H9 (cell line): ENCODE results near the gene HLA-C. TPM values are rescaled to one million over a fixed set of nuclear protein-coding genes. Genes with fewer than 3 reads are reported as not detected.

Source experiments
- DNase-seq: peaks from one replicate; pipeline ENCODE4 v3.0.0-alpha.2; 2017
- H2AFZ ChIP-seq: one replicate; pipeline ENCODE4 v1.6.1; 2013; ENCODE audit warnings: mild to moderate bottlenecking, low read length, control low read depth, moderate library complexity
- H2AK5ac ChIP-seq: 2 replicates; pipeline ENCODE4 v1.6.1; 2013; ENCODE audit warnings: low read length, control low read depth, mixed read lengths; ENCODE audit not compliant: insufficient read length
- H2BK120ac ChIP-seq: one replicate; pipeline ENCODE4 v1.6.1; 2013; ENCODE audit warnings: low read depth, mild to moderate bottlenecking, low read length, control low read depth, inconsistent platforms; ENCODE audit not compliant: poor library complexity, severe bottlenecking
- H2BK12ac ChIP-seq: 2 replicates; pipeline ENCODE4 v1.6.1; 2013; ENCODE audit warnings: low read length, control low read depth, mixed read lengths, low read depth; ENCODE audit not compliant: insufficient read length
- H2BK15ac ChIP-seq: 2 replicates; pipeline ENCODE4 v1.6.1; 2013; ENCODE audit warnings: low read depth, low read length, control low read depth
- H2BK20ac ChIP-seq: one replicate; pipeline ENCODE4 v1.6.1; 2013; ENCODE audit warnings: low read depth, mild to moderate bottlenecking, low read length, control low read depth, inconsistent platforms; ENCODE audit not compliant: poor library complexity, severe bottlenecking
- H2BK5ac ChIP-seq: 2 replicates; pipeline ENCODE4 v1.6.1; 2013; ENCODE audit warnings: low read length, control low read depth, mixed read lengths; ENCODE audit not compliant: insufficient read length
- H3K14ac ChIP-seq: 2 replicates; pipeline ENCODE4 v1.6.1; 2013; ENCODE audit warnings: low read length, control low read depth; ENCODE audit not compliant: insufficient read depth
- H3K18ac ChIP-seq: 2 replicates; pipeline ENCODE4 v1.6.1; 2013; ENCODE audit warnings: low read depth, mild to moderate bottlenecking, mixed read lengths, low read length, control low read depth; ENCODE audit not compliant: insufficient read length
- H3K23ac ChIP-seq: 2 replicates; pipeline ENCODE4 v1.6.1; 2013; ENCODE audit warnings: low read length, control low read depth, mixed read lengths, low read depth; ENCODE audit not compliant: insufficient read length
- H3K23me2 ChIP-seq: 2 replicates; pipeline ENCODE4 v1.6.1; 2013; ENCODE audit warnings: low read depth, mild to moderate bottlenecking, mixed read lengths, low read length, control low read depth; ENCODE audit not compliant: insufficient read length, poor library complexity, severe bottlenecking
- H3K27ac ChIP-seq: 2 replicates; pipeline ENCODE4 v1.5.1; 2013; ENCODE audit warnings: low read length, control low read depth, mixed read lengths, low read depth; ENCODE audit not compliant: insufficient read length
- H3K27me3 ChIP-seq: 2 replicates; pipeline ENCODE4 v1.6.1; 2013; ENCODE audit warnings: low read length, control low read depth, inconsistent platforms; ENCODE audit not compliant: insufficient read depth
- H3K4ac ChIP-seq: 2 replicates; pipeline ENCODE4 v1.6.1; 2013; ENCODE audit warnings: low read depth, mild to moderate bottlenecking, control low read depth, inconsistent platforms, low read length, moderate library complexity
- H3K4me1 ChIP-seq: 2 replicates; pipeline ENCODE4 v1.6.1; 2013; ENCODE audit warnings: low read length, control low read depth, inconsistent platforms; ENCODE audit not compliant: insufficient read depth
- H3K4me2 ChIP-seq: 2 replicates; pipeline ENCODE4 v1.6.1; 2013; ENCODE audit warnings: low read length, control low read depth, mixed read lengths; ENCODE audit not compliant: insufficient read length, insufficient read depth
- H3K56ac ChIP-seq: 2 replicates; pipeline ENCODE4 v1.6.1; 2013; ENCODE audit warnings: low read depth, mild to moderate bottlenecking, mixed read lengths, low read length, control low read depth; ENCODE audit not compliant: insufficient read length
- H3K79me1 ChIP-seq: 2 replicates; pipeline ENCODE4 v1.6.1; 2013; ENCODE audit warnings: low read depth, mild to moderate bottlenecking, moderate library complexity, low read length, control low read depth, inconsistent platforms; ENCODE audit not compliant: insufficient read depth, poor library complexity, severe bottlenecking
- H3K79me2 ChIP-seq: 2 replicates; pipeline ENCODE4 v1.6.1; 2013; ENCODE audit warnings: low read length, control low read depth, inconsistent platforms; ENCODE audit not compliant: insufficient read depth
- H3K9ac ChIP-seq: 2 replicates; pipeline ENCODE4 v1.6.1; 2013; ENCODE audit warnings: low read length, control low read depth, mixed read lengths; ENCODE audit not compliant: insufficient read length; ENCODE audit errors: extremely low read depth
- H3K9me3 ChIP-seq: one replicate; pipeline ENCODE4 v1.6.1; 2013; ENCODE audit warnings: low read depth, low read length, inconsistent platforms; ENCODE audit not compliant: control insufficient read depth
- H3T11ph ChIP-seq: one replicate; pipeline ENCODE4 v1.6.1; 2013; ENCODE audit warnings: mild to moderate bottlenecking, low read length, control low read depth, inconsistent platforms
- H4K20me1 ChIP-seq: one replicate; pipeline ENCODE4 v1.6.1; 2013; ENCODE audit not compliant: control insufficient read depth, insufficient read length, insufficient read depth
- H4K5ac ChIP-seq: 2 replicates; pipeline ENCODE4 v1.6.1; 2013; ENCODE audit warnings: low read depth, mild to moderate bottlenecking, mixed read lengths, low read length, control low read depth; ENCODE audit not compliant: insufficient read length
- H4K8ac ChIP-seq: replicated peaks from 2 replicates; pipeline ENCODE4 v1.6.1; 2013; ENCODE audit warnings: low read length, control low read depth, mixed read lengths, low read depth; ENCODE audit not compliant: insufficient read length
- H4K91ac ChIP-seq: 2 replicates; pipeline ENCODE4 v1.6.1; 2013; ENCODE audit warnings: low read depth, mild to moderate bottlenecking, moderate library complexity, mixed read lengths, low read length, control low read depth; ENCODE audit not compliant: insufficient read length
- H3K27ac Mint-ChIP-seq, 3 experiments: 2 replicates in 2 of 3; 3 replicates in 1 of 3; pipeline ENCODE4 v1.8.0; 2020 to 2021; ENCODE audit warnings: mixed read lengths in 3 of 3, mild to moderate bottlenecking in 1 of 3, moderate library complexity in 1 of 3
- H3K27me3 Mint-ChIP-seq: 2 replicates; pipeline ENCODE4 v1.8.0; 2021; ENCODE audit warnings: low read depth, mild to moderate bottlenecking, moderate library complexity, mixed read lengths
- H3K36me3 Mint-ChIP-seq, 3 experiments: 2 replicates in 2 of 3; 3 replicates in 1 of 3; pipeline ENCODE4 v1.8.0; 2020 to 2021; ENCODE audit warnings: low read depth in 3 of 3, mixed read lengths in 3 of 3; ENCODE audit not compliant: insufficient read depth in 1 of 3
- H3K4me1 Mint-ChIP-seq, 2 experiments: 2 replicates each; pipeline ENCODE4 v1.8.0; 2020; ENCODE audit warnings: mixed read lengths in 2 of 2
- H3K4me3 Mint-ChIP-seq, 2 experiments: 2 replicates in 1 of 2; 3 replicates in 1 of 2; pipeline ENCODE4 v1.8.0; 2020 to 2021; ENCODE audit warnings: mild to moderate bottlenecking in 2 of 2, mixed read lengths in 2 of 2, moderate library complexity in 1 of 2
- H3K9me3 Mint-ChIP-seq, 2 experiments: 2 replicates in 1 of 2; 3 replicates in 1 of 2; pipeline ENCODE4 v1.8.0; 2020; ENCODE audit warnings: mild to moderate bottlenecking in 2 of 2, mixed read lengths in 2 of 2, moderate library complexity in 1 of 2
- WGBS: extraction: QIAGEN DNeasy Blood & Tissue Kit; methylation state at CpG from one replicate; pipeline ENCODE4 v1.1.7; 2013; ENCODE audit warnings: missing lambda C conversion rate, low lambda C conversion rate, mixed read lengths; ENCODE audit not compliant: insufficient read length; ENCODE audit errors: extremely low coverage; 5-methylcytosine and 5-hydroxymethylcytosine counted together
- total RNA-seq: library from RNA; stranded (reverse); gene quantifications from 2 replicates; pipeline ENCODE4 v1.2.1, GENCODE V29; 2021
- TF ChIP-seq, protein P1 (sequence below): fragments of 200-600 bp; sonication (generic); conservative IDR thresholded peaks from 3 replicates; pipeline ENCODE4 v1.8.0; 2021; ENCODE audit warnings: antibody characterized with exemption, mild to moderate bottlenecking

The HLA-C gene
- total RNA-seq, 1 experiment from 2014 or later = 239 TPM

- H3K36me3 Mint-ChIP-seq = no peaks in the 10 kb centered on the region
- Histone ChIP-seq H3K9me3 (no peaks in the 10 kb centered on the region), H4K91ac (no peak overlapping the region), H3K79me2 (no peaks in the 10 kb centered on the region), H4K8ac (no peak overlapping the region), H3K27ac (no peak overlapping the region), H3K23ac (no peak overlapping the region), H3K4me1 (no peaks in the 10 kb centered on the region), H2AK5ac (no peak overlapping the region), H4K20me1 (no peaks in the 10 kb centered on the region), H3K18ac (no peak overlapping the region), H3T11ph (no peak overlapping the region), H4K5ac (no peak overlapping the region), H2BK5ac (no peak overlapping the region), H2BK120ac (no peak overlapping the region), H2BK15ac (no peak overlapping the region), H3K27me3 (no peaks in the 10 kb centered on the region; the same call in 1 of the 2 replicates), H3K9ac (no peak overlapping the region), H2BK12ac (no peak overlapping the region), H3K4me2 (no peak overlapping the region), H3K4ac (no peak overlapping the region), H3K14ac (no peak overlapping the region), H3K79me1 (no peaks in the 10 kb centered on the region), H3K23me2 (no peaks in the 10 kb centered on the region), H3K56ac (no peak overlapping the region), H2AFZ (no peak overlapping the region), H2BK20ac (no peak overlapping the region)
- no CpG with 5 or more reads among the region's 4 CpGs for WGBS
- H3K4me3 Mint-ChIP-seq = no peak overlapping the region
- peaks cover 23% of the 10 kb centered on the region for H3K27me3 Mint-ChIP-seq
- H3K9me3 Mint-ChIP-seq = no peaks in the 10 kb centered on the region; a peak in 1 of 5 replicates
- H3K4me1 Mint-ChIP-seq = no peaks in the 10 kb centered on the region
- no peak for DNase-seq
- no peak overlapping the region for H3K27ac Mint-ChIP-seq
- TF ChIP-seq, protein P1, sequence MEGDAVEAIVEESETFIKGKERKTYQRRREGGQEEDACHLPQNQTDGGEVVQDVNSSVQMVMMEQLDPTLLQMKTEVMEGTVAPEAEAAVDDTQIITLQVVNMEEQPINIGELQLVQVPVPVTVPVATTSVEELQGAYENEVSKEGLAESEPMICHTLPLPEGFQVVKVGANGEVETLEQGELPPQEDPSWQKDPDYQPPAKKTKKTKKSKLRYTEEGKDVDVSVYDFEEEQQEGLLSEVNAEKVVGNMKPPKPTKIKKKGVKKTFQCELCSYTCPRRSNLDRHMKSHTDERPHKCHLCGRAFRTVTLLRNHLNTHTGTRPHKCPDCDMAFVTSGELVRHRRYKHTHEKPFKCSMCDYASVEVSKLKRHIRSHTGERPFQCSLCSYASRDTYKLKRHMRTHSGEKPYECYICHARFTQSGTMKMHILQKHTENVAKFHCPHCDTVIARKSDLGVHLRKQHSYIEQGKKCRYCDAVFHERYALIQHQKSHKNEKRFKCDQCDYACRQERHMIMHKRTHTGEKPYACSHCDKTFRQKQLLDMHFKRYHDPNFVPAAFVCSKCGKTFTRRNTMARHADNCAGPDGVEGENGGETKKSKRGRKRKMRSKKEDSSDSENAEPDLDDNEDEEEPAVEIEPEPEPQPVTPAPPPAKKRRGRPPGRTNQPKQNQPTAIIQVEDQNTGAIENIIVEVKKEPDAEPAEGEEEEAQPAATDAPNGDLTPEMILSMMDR = no peak
Measured at GRCh38 chr6:31305703-31306219, 33.9 kb upstream of the HLA-C start.
